Keratinocyte (primary cell): ENCODE data around the gene ERCC6L2. TPM values are rescaled to one million over a fixed set of nuclear protein-coding genes. Genes with fewer than 3 reads are reported as not detected.

Experiments
- DNase-seq: peaks from one replicate; pipeline ENCODE4 v3.0.0-alpha.2; 2011; ENCODE audit warnings: low read depth, missing footprints, low spot score
- FAIRE-seq: peaks from 2 replicates; lab custom pipeline; 2011; peaks lifted over from hg19 to GRCh38; lab: Jason Lieb, UNC
- H2AFZ ChIP-seq: 2 replicates; pipeline ENCODE4 v1.6.0; 2012; ENCODE audit warnings: low read length, control low read depth, inconsistent platforms; ENCODE audit not compliant: control insufficient read depth
- H3K27ac ChIP-seq: 2 replicates; pipeline ENCODE4 v1.5.1; 2011; ENCODE audit warnings: low read length; ENCODE audit not compliant: control insufficient read depth, insufficient read depth
- H3K27me3 ChIP-seq: 3 replicates; pipeline ENCODE4 v1.6.0; 2011; ENCODE audit warnings: low read length; ENCODE audit not compliant: control insufficient read depth, insufficient read depth; ENCODE audit errors: extremely low read depth
- H3K36me3 ChIP-seq, 2 experiments: 2 replicates in 1 of 2; 3 replicates in 1 of 2; pipeline ENCODE4 v1.5.1; 2011; ENCODE audit warnings: low read length in 2 of 2, mild to moderate bottlenecking in 1 of 2; ENCODE audit not compliant: control insufficient read depth in 2 of 2, insufficient read depth in 2 of 2; ENCODE audit errors: extremely low read depth in 1 of 2
- H3K4me1 ChIP-seq: 3 replicates; pipeline ENCODE4 v1.5.1; 2011; ENCODE audit warnings: low read length; ENCODE audit not compliant: control insufficient read depth, insufficient read depth; ENCODE audit errors: extremely low read depth
- H3K4me2 ChIP-seq: 3 replicates; pipeline ENCODE4 v1.6.0; 2011; ENCODE audit warnings: low read depth, low read length; ENCODE audit not compliant: control insufficient read depth, insufficient read depth; ENCODE audit errors: extremely low read depth
- H3K4me3 ChIP-seq, 3 experiments: fragments of 200-600 bp in 1 of 3; sonication (generic) in 1 of 3; 2 replicates in 2 of 3; 3 replicates in 1 of 3; pipeline ENCODE4 v1.5.1; 2011 to 2016; ENCODE audit warnings: low read length in 3 of 3, mild to moderate bottlenecking in 3 of 3, control low read depth in 2 of 3, inconsistent platforms in 1 of 3, low read depth in 1 of 3, mixed read lengths in 1 of 3, mixed run types in 1 of 3, moderate library complexity in 1 of 3; ENCODE audit not compliant: control insufficient read depth in 2 of 3, insufficient read depth in 2 of 3; ENCODE audit errors: extremely low read depth in 1 of 3
- H3K79me2 ChIP-seq: 2 replicates; pipeline ENCODE4 v1.6.0; 2012; ENCODE audit warnings: low read length; ENCODE audit not compliant: control insufficient read depth, insufficient read depth
- H3K9ac ChIP-seq: 3 replicates; pipeline ENCODE4 v1.6.0; 2011; ENCODE audit warnings: low read length; ENCODE audit not compliant: control insufficient read depth, insufficient read depth; ENCODE audit errors: extremely low read depth
- H3K9me1 ChIP-seq: 3 replicates; pipeline ENCODE4 v1.6.0; 2011; ENCODE audit warnings: low read length; ENCODE audit not compliant: control insufficient read depth, insufficient read depth; ENCODE audit errors: extremely low read depth
- H3K9me3 ChIP-seq: 2 replicates; pipeline ENCODE4 v1.5.1; 2012; ENCODE audit warnings: low read depth, low read length; ENCODE audit not compliant: control insufficient read depth
- H4K20me1 ChIP-seq: 3 replicates; pipeline ENCODE4 v1.6.0; 2011; ENCODE audit warnings: low read length; ENCODE audit not compliant: control insufficient read depth, insufficient read depth; ENCODE audit errors: extremely low read depth
- EZH2 ChIP-seq: IDR thresholded peaks from one replicate; pipeline ENCODE4 v1.6.1; 2012; ENCODE audit warnings: inconsistent platforms, mild to moderate bottlenecking, low read length, moderate library complexity
- dilution Hi-C: fragments of 300-500 bp; cut with MboI; formaldehyde crosslinking; loops from one replicate; pipeline ENCODE4 v1.7.0; 2020; ENCODE audit warnings: low sequenced_read_pairs; ENCODE audit not compliant: extremely low pct_ligation_motif_present
- polyA plus RNA-seq, 5 experiments: library from polyadenylated mRNA; depleted of rRNA in 3 of 5; stranded (reverse) in 3 of 5; stranded (forward) in 1 of 5; unstranded in 1 of 5; fragments of >200 nt; gene quantifications; 1 replicate in 1 of 5; 2 replicates in 3 of 5; 3 replicates in 1 of 5; pipeline versions ENCODE4 v1.2.1 to v1.2.3, GENCODE V29; 2011 to 2012; ENCODE audit warnings: missing spikeins in 2 of 5, low read depth in 1 of 5, low replicate concordance in 1 of 5
- small RNA-seq, 3 experiments: library from RNA; depleted of rRNA; stranded (forward); fragments of <200 nt; gene quantifications; one replicate each; pipeline ENCODE3, GENCODE V24; 2012; ENCODE audit warnings: low read depth in 3 of 3, low replicate concordance in 1 of 3; ENCODE audit not compliant: insufficient read length in 3 of 3
- TF ChIP-seq, protein P1 (sequence below), 3 experiments: IDR thresholded peaks in 1 of 3; conservative IDR thresholded peaks in 1 of 3; optimal IDR thresholded peaks in 1 of 3; 2 replicates in 2 of 3; 3 replicates in 1 of 3; pipeline versions ENCODE3 to v1.5.1; 2011; ENCODE audit warnings: low read length in 3 of 3, mild to moderate bottlenecking in 3 of 3, moderate library complexity in 2 of 3, control low read depth in 1 of 3, inconsistent platforms in 1 of 3; ENCODE audit not compliant: insufficient read depth in 2 of 3; ENCODE audit errors: extremely low read depth in 1 of 3

Gene ERCC6L2
- polyA plus RNA-seq, 1 donor (not counting 4 experiments of a cell fraction or from before 2014, with no cell fraction given) = 15.4 TPM

DNA sequence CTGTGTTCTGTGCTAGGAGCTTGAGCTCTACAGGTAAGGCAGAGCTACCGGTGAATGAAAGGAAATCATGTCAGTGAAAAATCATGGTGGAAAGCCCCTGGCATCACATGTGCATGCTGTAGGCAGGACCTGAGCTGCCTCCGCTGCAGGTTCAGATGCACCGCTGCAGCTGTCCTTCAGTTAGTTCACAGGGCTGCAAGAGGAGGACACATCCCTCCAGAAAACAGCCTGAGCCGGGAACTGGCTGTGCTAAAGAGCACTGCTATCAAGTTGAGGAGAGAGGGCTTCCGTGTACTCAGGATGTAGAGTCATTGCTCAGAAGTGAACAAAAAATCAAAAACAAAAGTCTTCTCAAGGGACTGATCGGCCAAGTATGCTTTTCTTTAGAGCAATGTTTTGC is 138.6 kb downstream of the ERCC6L2 start:
- TF ChIP-seq EZH2 = no peak
- TF ChIP-seq, protein P1, sequence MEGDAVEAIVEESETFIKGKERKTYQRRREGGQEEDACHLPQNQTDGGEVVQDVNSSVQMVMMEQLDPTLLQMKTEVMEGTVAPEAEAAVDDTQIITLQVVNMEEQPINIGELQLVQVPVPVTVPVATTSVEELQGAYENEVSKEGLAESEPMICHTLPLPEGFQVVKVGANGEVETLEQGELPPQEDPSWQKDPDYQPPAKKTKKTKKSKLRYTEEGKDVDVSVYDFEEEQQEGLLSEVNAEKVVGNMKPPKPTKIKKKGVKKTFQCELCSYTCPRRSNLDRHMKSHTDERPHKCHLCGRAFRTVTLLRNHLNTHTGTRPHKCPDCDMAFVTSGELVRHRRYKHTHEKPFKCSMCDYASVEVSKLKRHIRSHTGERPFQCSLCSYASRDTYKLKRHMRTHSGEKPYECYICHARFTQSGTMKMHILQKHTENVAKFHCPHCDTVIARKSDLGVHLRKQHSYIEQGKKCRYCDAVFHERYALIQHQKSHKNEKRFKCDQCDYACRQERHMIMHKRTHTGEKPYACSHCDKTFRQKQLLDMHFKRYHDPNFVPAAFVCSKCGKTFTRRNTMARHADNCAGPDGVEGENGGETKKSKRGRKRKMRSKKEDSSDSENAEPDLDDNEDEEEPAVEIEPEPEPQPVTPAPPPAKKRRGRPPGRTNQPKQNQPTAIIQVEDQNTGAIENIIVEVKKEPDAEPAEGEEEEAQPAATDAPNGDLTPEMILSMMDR (optimal IDR thresholded peaks at IDR 0.05 in 1 of 3, IDR thresholded peaks at IDR 0.05 in 1 of 3, conservative IDR thresholded peaks at IDR 0.05 in 1 of 3; ENCODE audit: extremely low read depth in 1 of 3, insufficient read depth in 2 of 3, low read length in 3 of 3) = no peak
- Histone ChIP-seq H3K4me3 (no peak overlapping the region), H2AFZ (no peak overlapping the region), H3K27me3 (no peaks in the 10 kb centered on the region), H3K36me3 (peaks cover 0 to 1% of the 10 kb centered on the region in 2 experiments), H4K20me1 (no peaks in the 10 kb centered on the region), H3K79me2 (no peaks in the 10 kb centered on the region), H3K9me3 (no peaks in the 10 kb centered on the region), H3K9ac (no peak overlapping the region), H3K27ac (no peak overlapping the region), H3K9me1 (no peaks in the 10 kb centered on the region), H3K4me1 (no peaks in the 10 kb centered on the region), H3K4me2 (no peak overlapping the region)
- dilution Hi-C loops = no loop called here
- no peak for FAIRE-seq
- DNase-seq = no peak

DNA sequence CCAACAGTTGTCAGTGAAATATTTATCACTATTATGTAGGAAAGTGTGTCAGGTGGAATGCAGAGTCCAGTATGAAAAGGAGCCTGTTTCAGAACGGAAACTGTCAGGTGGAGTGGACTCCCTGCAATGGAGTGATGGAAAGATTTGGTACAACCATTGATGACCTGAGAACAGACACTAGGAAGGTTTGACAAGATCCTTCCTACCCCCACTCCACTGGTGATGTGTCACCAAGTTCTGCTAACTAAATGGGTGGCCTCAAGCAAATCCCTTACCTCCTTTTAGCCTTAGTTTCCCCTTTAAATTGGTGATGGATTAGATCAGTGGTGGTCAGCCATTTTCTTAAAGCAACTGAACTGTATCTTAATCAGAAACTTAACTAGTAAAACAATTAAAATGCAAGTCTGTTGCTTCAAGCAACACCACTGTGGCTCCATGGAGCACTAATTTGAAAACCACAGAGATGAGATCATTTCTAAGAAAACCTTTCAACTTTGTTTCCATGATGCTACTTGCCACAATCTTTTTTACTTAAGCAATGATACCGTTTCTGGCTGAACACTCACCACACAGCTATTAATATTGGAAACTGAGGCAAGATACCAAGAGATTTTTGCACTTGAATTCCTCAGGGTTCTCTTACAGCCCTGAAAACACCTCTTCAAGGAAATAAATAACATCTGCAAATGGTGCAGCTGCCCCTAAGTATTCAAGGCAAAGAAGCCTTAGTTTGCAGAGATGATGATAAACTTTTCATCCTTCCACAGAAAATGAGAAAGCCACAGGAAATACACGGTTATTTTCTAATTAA is 140.6 kb downstream of the ERCC6L2 start:
- peaks cover 0 to 1% of the 10 kb centered on the region in 2 experiments for H3K36me3 ChIP-seq
- no peaks in the 10 kb centered on the region for H3K9me1 ChIP-seq
- no peak for TF ChIP-seq EZH2
- TF ChIP-seq, protein P1 (optimal IDR thresholded peaks at IDR 0.05 in 1 of 3, IDR thresholded peaks at IDR 0.05 in 1 of 3, conservative IDR thresholded peaks at IDR 0.05 in 1 of 3; ENCODE audit: extremely low read depth in 1 of 3, insufficient read depth in 2 of 3, low read length in 3 of 3) = no peak
- H2AFZ ChIP-seq = no peak overlapping the region
- H3K27ac ChIP-seq = no peak overlapping the region
- dilution Hi-C loops = no loop called here
- no peak overlapping the region for H3K4me2 ChIP-seq
- no peak for FAIRE-seq
- peaks cover 11% of the 10 kb centered on the region for H3K27me3 ChIP-seq
- H3K4me3 ChIP-seq = no peak overlapping the region
- H3K79me2 ChIP-seq = no peaks in the 10 kb centered on the region
- H3K4me1 ChIP-seq = peaks cover 3% of the 10 kb centered on the region
- no peaks in the 10 kb centered on the region for H4K20me1 ChIP-seq
- no peak for DNase-seq
- no peaks in the 10 kb centered on the region for H3K9me3 ChIP-seq
- H3K9ac ChIP-seq = no peak overlapping the region

Small RNA genes within 50 kb of the gene (small RNA-seq; reads per million reads assigned to genes)
- 0 to 0.67 (median 0) reads per million in 3 experiments for gene RNA5SP289
- gene RNU2-46P = 0 to 3.5 (median 0.40) reads per million in 3 experiments
